H9 (cell line): ENCODE data around the gene ABCD1. TPM values are rescaled to one million over a fixed set of nuclear protein-coding genes. Genes with fewer than 3 reads are reported as not detected.

Experiments used
- DNase-seq: peaks from one replicate; pipeline ENCODE4 v3.0.0-alpha.2; 2017
- H2AFZ ChIP-seq: one replicate; pipeline ENCODE4 v1.6.1; 2013; ENCODE audit warnings: mild to moderate bottlenecking, low read length, control low read depth, moderate library complexity
- H2AK5ac ChIP-seq: 2 replicates; pipeline ENCODE4 v1.6.1; 2013; ENCODE audit warnings: low read length, control low read depth, mixed read lengths; ENCODE audit not compliant: insufficient read length
- H2BK120ac ChIP-seq: one replicate; pipeline ENCODE4 v1.6.1; 2013; ENCODE audit warnings: low read depth, mild to moderate bottlenecking, low read length, control low read depth, inconsistent platforms; ENCODE audit not compliant: poor library complexity, severe bottlenecking
- H2BK12ac ChIP-seq: 2 replicates; pipeline ENCODE4 v1.6.1; 2013; ENCODE audit warnings: low read length, control low read depth, mixed read lengths, low read depth; ENCODE audit not compliant: insufficient read length
- H2BK15ac ChIP-seq: 2 replicates; pipeline ENCODE4 v1.6.1; 2013; ENCODE audit warnings: low read depth, low read length, control low read depth
- H2BK20ac ChIP-seq: one replicate; pipeline ENCODE4 v1.6.1; 2013; ENCODE audit warnings: low read depth, mild to moderate bottlenecking, low read length, control low read depth, inconsistent platforms; ENCODE audit not compliant: poor library complexity, severe bottlenecking
- H2BK5ac ChIP-seq: 2 replicates; pipeline ENCODE4 v1.6.1; 2013; ENCODE audit warnings: low read length, control low read depth, mixed read lengths; ENCODE audit not compliant: insufficient read length
- H3K14ac ChIP-seq: 2 replicates; pipeline ENCODE4 v1.6.1; 2013; ENCODE audit warnings: low read length, control low read depth; ENCODE audit not compliant: insufficient read depth
- H3K18ac ChIP-seq: 2 replicates; pipeline ENCODE4 v1.6.1; 2013; ENCODE audit warnings: low read depth, mild to moderate bottlenecking, mixed read lengths, low read length, control low read depth; ENCODE audit not compliant: insufficient read length
- H3K23ac ChIP-seq: 2 replicates; pipeline ENCODE4 v1.6.1; 2013; ENCODE audit warnings: low read length, control low read depth, mixed read lengths, low read depth; ENCODE audit not compliant: insufficient read length
- H3K23me2 ChIP-seq: 2 replicates; pipeline ENCODE4 v1.6.1; 2013; ENCODE audit warnings: low read depth, mild to moderate bottlenecking, mixed read lengths, low read length, control low read depth; ENCODE audit not compliant: insufficient read length, poor library complexity, severe bottlenecking
- H3K27ac ChIP-seq: 2 replicates; pipeline ENCODE4 v1.5.1; 2013; ENCODE audit warnings: low read length, control low read depth, mixed read lengths, low read depth; ENCODE audit not compliant: insufficient read length
- H3K27me3 ChIP-seq: 2 replicates; pipeline ENCODE4 v1.6.1; 2013; ENCODE audit warnings: low read length, control low read depth, inconsistent platforms; ENCODE audit not compliant: insufficient read depth
- H3K4ac ChIP-seq: 2 replicates; pipeline ENCODE4 v1.6.1; 2013; ENCODE audit warnings: low read depth, mild to moderate bottlenecking, control low read depth, inconsistent platforms, low read length, moderate library complexity
- H3K4me1 ChIP-seq: 2 replicates; pipeline ENCODE4 v1.6.1; 2013; ENCODE audit warnings: low read length, control low read depth, inconsistent platforms; ENCODE audit not compliant: insufficient read depth
- H3K4me2 ChIP-seq: 2 replicates; pipeline ENCODE4 v1.6.1; 2013; ENCODE audit warnings: low read length, control low read depth, mixed read lengths; ENCODE audit not compliant: insufficient read length, insufficient read depth
- H3K56ac ChIP-seq: 2 replicates; pipeline ENCODE4 v1.6.1; 2013; ENCODE audit warnings: low read depth, mild to moderate bottlenecking, mixed read lengths, low read length, control low read depth; ENCODE audit not compliant: insufficient read length
- H3K79me1 ChIP-seq: 2 replicates; pipeline ENCODE4 v1.6.1; 2013; ENCODE audit warnings: low read depth, mild to moderate bottlenecking, moderate library complexity, low read length, control low read depth, inconsistent platforms; ENCODE audit not compliant: insufficient read depth, poor library complexity, severe bottlenecking
- H3K79me2 ChIP-seq: 2 replicates; pipeline ENCODE4 v1.6.1; 2013; ENCODE audit warnings: low read length, control low read depth, inconsistent platforms; ENCODE audit not compliant: insufficient read depth
- H3K9ac ChIP-seq: 2 replicates; pipeline ENCODE4 v1.6.1; 2013; ENCODE audit warnings: low read length, control low read depth, mixed read lengths; ENCODE audit not compliant: insufficient read length; ENCODE audit errors: extremely low read depth
- H3K9me3 ChIP-seq: one replicate; pipeline ENCODE4 v1.6.1; 2013; ENCODE audit warnings: low read depth, low read length, inconsistent platforms; ENCODE audit not compliant: control insufficient read depth
- H3T11ph ChIP-seq: one replicate; pipeline ENCODE4 v1.6.1; 2013; ENCODE audit warnings: mild to moderate bottlenecking, low read length, control low read depth, inconsistent platforms
- H4K20me1 ChIP-seq: one replicate; pipeline ENCODE4 v1.6.1; 2013; ENCODE audit not compliant: control insufficient read depth, insufficient read length, insufficient read depth
- H4K5ac ChIP-seq: 2 replicates; pipeline ENCODE4 v1.6.1; 2013; ENCODE audit warnings: low read depth, mild to moderate bottlenecking, mixed read lengths, low read length, control low read depth; ENCODE audit not compliant: insufficient read length
- H4K8ac ChIP-seq: replicated peaks from 2 replicates; pipeline ENCODE4 v1.6.1; 2013; ENCODE audit warnings: low read length, control low read depth, mixed read lengths, low read depth; ENCODE audit not compliant: insufficient read length
- H4K91ac ChIP-seq: 2 replicates; pipeline ENCODE4 v1.6.1; 2013; ENCODE audit warnings: low read depth, mild to moderate bottlenecking, moderate library complexity, mixed read lengths, low read length, control low read depth; ENCODE audit not compliant: insufficient read length
- H3K27ac Mint-ChIP-seq, 3 experiments: 2 replicates in 2 of 3; 3 replicates in 1 of 3; pipeline ENCODE4 v1.8.0; 2020 to 2021; ENCODE audit warnings: mixed read lengths in 3 of 3, mild to moderate bottlenecking in 1 of 3, moderate library complexity in 1 of 3
- H3K27me3 Mint-ChIP-seq: 2 replicates; pipeline ENCODE4 v1.8.0; 2021; ENCODE audit warnings: low read depth, mild to moderate bottlenecking, moderate library complexity, mixed read lengths
- H3K36me3 Mint-ChIP-seq, 3 experiments: 2 replicates in 2 of 3; 3 replicates in 1 of 3; pipeline ENCODE4 v1.8.0; 2020 to 2021; ENCODE audit warnings: low read depth in 3 of 3, mixed read lengths in 3 of 3; ENCODE audit not compliant: insufficient read depth in 1 of 3
- H3K4me1 Mint-ChIP-seq, 2 experiments: 2 replicates each; pipeline ENCODE4 v1.8.0; 2020; ENCODE audit warnings: mixed read lengths in 2 of 2
- H3K4me3 Mint-ChIP-seq, 2 experiments: 2 replicates in 1 of 2; 3 replicates in 1 of 2; pipeline ENCODE4 v1.8.0; 2020 to 2021; ENCODE audit warnings: mild to moderate bottlenecking in 2 of 2, mixed read lengths in 2 of 2, moderate library complexity in 1 of 2
- H3K9me3 Mint-ChIP-seq, 2 experiments: 2 replicates in 1 of 2; 3 replicates in 1 of 2; pipeline ENCODE4 v1.8.0; 2020; ENCODE audit warnings: mild to moderate bottlenecking in 2 of 2, mixed read lengths in 2 of 2, moderate library complexity in 1 of 2
- WGBS: extraction: QIAGEN DNeasy Blood & Tissue Kit; methylation state at CpG from one replicate; pipeline ENCODE4 v1.1.7; 2013; ENCODE audit warnings: missing lambda C conversion rate, low lambda C conversion rate, mixed read lengths; ENCODE audit not compliant: insufficient read length; ENCODE audit errors: extremely low coverage; 5-methylcytosine and 5-hydroxymethylcytosine counted together
- total RNA-seq: library from RNA; stranded (reverse); gene quantifications from 2 replicates; pipeline ENCODE4 v1.2.1, GENCODE V29; 2021
- TF ChIP-seq, protein P1 (sequence below): fragments of 200-600 bp; sonication (generic); conservative IDR thresholded peaks from 3 replicates; pipeline ENCODE4 v1.8.0; 2021; ENCODE audit warnings: antibody characterized with exemption, mild to moderate bottlenecking

The ABCD1 gene
- total RNA-seq, 1 experiment from 2014 or later = 11.1 TPM

DNA sequence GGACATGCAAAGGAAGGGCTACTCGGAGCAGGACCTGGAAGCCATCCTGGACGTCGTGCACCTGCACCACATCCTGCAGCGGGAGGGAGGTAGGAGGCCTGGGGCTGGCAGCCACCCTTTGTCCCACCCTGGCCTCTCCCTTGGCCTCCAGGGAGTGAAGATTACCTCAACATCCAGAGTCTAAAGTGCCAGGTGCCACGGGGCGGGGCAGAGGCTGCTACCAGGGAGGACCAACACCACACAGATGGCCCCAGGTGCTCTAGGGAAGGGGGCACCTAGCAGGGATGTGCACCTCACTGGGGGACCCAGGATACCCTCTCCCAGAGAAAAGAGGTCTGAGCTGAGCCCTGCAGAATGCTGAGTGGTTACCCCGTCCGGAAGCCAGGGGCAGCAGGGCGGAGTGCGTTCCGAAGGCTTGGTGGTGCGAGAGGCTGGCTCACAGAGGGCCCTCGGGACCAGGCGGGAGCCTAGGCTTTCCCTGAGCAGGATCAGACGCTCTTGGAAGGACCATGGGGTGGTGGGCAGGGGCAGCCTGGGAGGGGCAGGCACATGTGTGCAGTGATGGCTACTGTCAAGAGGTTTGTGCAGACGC is 16.1 kb downstream of the ABCD1 start:
- no peak overlapping the region for H2BK5ac ChIP-seq
- DNase-seq = no peak
- peaks cover 7% of the 10 kb centered on the region for H3K23me2 ChIP-seq
- no peak overlapping the region for H3K9ac ChIP-seq
- no peak overlapping the region for H3K18ac ChIP-seq
- no peak overlapping the region for H3K23ac ChIP-seq
- H2BK12ac ChIP-seq = no peak overlapping the region
- H3K79me2 ChIP-seq = no peaks in the 10 kb centered on the region
- no peak overlapping the region for H4K8ac ChIP-seq
- H2AFZ ChIP-seq = no peak overlapping the region
- Mint-ChIP-seq H3K27ac (no peak overlapping the region), H3K27me3 (peaks cover 3% of the 10 kb centered on the region; the same call in 1 of the 2 replicates), H3K4me1 (peaks cover under 1 to 7% of the 10 kb centered on the region in 2 experiments; a peak in 3 of 4 replicates), H3K9me3 (peaks cover 57 to 75% of the 10 kb centered on the region in 2 experiments), H3K36me3 (peaks cover 4 to 15% (median 8%) of the 10 kb centered on the region in 3 experiments; a peak in 5 of 7 replicates), H3K4me3 (no peak overlapping the region)
- no peak overlapping the region for H3K4me2 ChIP-seq
- no peaks in the 10 kb centered on the region for H4K20me1 ChIP-seq
- H4K5ac ChIP-seq = no peak overlapping the region
- H2BK15ac ChIP-seq = no peak overlapping the region
- H2BK120ac ChIP-seq = no peak overlapping the region
- no peak overlapping the region for H2AK5ac ChIP-seq
- H3K14ac ChIP-seq = no peak overlapping the region
- H3K9me3 ChIP-seq = peaks cover 5% of the 10 kb centered on the region
- H3K4ac ChIP-seq = no peak overlapping the region
- H3K27me3 ChIP-seq = no peaks in the 10 kb centered on the region
- no CpG with 5 or more reads among the region's 16 CpGs for WGBS
- H3K27ac ChIP-seq = no peak overlapping the region
- H3K56ac ChIP-seq = no peak overlapping the region
- no peak overlapping the region for H4K91ac ChIP-seq
- TF ChIP-seq, protein P1, sequence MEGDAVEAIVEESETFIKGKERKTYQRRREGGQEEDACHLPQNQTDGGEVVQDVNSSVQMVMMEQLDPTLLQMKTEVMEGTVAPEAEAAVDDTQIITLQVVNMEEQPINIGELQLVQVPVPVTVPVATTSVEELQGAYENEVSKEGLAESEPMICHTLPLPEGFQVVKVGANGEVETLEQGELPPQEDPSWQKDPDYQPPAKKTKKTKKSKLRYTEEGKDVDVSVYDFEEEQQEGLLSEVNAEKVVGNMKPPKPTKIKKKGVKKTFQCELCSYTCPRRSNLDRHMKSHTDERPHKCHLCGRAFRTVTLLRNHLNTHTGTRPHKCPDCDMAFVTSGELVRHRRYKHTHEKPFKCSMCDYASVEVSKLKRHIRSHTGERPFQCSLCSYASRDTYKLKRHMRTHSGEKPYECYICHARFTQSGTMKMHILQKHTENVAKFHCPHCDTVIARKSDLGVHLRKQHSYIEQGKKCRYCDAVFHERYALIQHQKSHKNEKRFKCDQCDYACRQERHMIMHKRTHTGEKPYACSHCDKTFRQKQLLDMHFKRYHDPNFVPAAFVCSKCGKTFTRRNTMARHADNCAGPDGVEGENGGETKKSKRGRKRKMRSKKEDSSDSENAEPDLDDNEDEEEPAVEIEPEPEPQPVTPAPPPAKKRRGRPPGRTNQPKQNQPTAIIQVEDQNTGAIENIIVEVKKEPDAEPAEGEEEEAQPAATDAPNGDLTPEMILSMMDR = no peak
- no peak overlapping the region for H3T11ph ChIP-seq
- no peaks in the 10 kb centered on the region for H3K4me1 ChIP-seq
- no peaks in the 10 kb centered on the region for H3K79me1 ChIP-seq
- H2BK20ac ChIP-seq = no peak overlapping the region
